Skeletal muscle satellite cell (primary cell): Measurements from ENCODE around the gene CHD6.

Experiments
- H3K27me3 ChIP-seq: 2 replicates; pipeline ENCODE4 v1.7.0; 2013; ENCODE audit warnings: low read length; ENCODE audit not compliant: control insufficient read depth, insufficient read depth
- H3K36me3 ChIP-seq: 2 replicates; pipeline ENCODE4 v1.7.0; 2013; ENCODE audit warnings: mild to moderate bottlenecking, control low read depth, low read length; ENCODE audit not compliant: insufficient read depth
- H3K4me1 ChIP-seq: 2 replicates; pipeline ENCODE4 v1.7.0; 2013; ENCODE audit warnings: low read length; ENCODE audit not compliant: control insufficient read depth, insufficient read depth
- H3K4me2 ChIP-seq: 2 replicates; pipeline ENCODE4 v1.7.0; 2013; ENCODE audit warnings: mild to moderate bottlenecking, low read length
- H3K4me3 ChIP-seq: 2 replicates; pipeline ENCODE4 v1.7.0; 2013; ENCODE audit warnings: low read length
- H3K9ac ChIP-seq: 2 replicates; pipeline ENCODE4 v1.7.0; 2013; ENCODE audit warnings: mild to moderate bottlenecking, low read depth, low read length, moderate library complexity
- H3K9me3 ChIP-seq: replicated peaks from 2 replicates; pipeline ENCODE4 v1.7.0; 2013; ENCODE audit warnings: mild to moderate bottlenecking, control low read depth, low read length

The CHD6 gene

DNA sequence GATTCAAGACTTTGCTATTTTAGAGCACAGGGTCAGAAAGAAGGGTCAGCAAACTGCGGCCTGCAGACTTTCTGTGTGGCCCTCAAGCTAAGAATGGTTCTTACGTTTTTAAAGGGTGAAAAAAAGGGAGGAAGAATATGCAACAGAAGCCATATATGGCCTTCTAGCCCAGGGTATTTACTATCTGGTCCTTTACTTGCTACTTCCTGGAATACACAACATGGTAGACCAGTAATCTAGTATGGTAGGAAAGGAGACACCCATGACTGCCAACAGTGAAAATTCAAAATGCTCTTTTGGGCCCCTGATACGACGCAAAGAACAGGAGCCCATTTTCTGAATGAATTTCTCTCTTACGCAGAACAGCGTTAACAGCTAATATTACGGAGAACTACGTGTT is 191.2 kb downstream of the CHD6 start:
- no peak overlapping the region for H3K9ac ChIP-seq
- H3K4me3 ChIP-seq: no peak overlapping the region
- peaks cover 37% of the 10 kb centered on the region for H3K36me3 ChIP-seq
- H3K27me3 ChIP-seq: no peaks in the 10 kb centered on the region
- H3K4me2 ChIP-seq: no peak overlapping the region
- H3K4me1 ChIP-seq: peaks cover 34% of the 10 kb centered on the region
- no peaks in the 10 kb centered on the region for H3K9me3 ChIP-seq

DNA sequence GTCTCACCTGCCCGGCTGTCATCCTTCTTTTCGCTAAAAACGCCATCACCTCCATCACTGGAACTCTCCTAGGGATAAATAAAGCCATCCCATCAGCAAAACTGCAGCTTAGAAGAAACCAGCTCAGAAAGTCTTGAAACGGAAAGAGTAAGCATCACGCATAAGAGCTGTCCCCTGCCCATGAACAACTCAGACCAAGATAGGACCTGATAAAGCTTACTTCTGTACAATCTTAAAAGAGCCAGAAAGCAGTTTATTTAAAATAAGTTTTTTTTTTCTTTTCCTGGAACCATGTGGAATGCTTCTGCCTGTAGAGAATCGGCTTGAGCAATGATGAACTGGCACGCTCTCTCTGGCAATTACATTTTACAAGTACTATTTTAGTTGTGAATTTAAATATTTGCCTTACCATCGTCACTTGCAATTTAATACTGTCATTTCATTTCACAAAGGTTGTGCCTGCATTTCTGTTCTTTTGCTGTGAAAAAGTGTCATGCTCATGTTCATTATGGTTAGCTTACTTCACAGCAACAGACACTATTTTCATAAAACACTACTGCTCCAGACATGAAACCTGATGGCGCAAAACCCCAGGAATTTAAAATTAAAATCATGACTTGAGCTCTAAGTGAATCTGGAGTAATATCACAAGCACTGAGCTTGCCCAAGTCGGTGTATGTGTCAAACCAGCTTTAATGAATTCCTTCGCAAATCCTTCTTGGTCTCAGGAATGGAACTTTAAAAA is 191.9 kb downstream of the CHD6 start:
- Histone ChIP-seq H3K9ac (no peak overlapping the region), H3K4me2 (no peak overlapping the region), H3K4me3 (no peak overlapping the region), H3K4me1 (peaks cover 31% of the 10 kb centered on the region), H3K9me3 (no peaks in the 10 kb centered on the region), H3K36me3 (peaks cover 44% of the 10 kb centered on the region), H3K27me3 (no peaks in the 10 kb centered on the region)

DNA sequence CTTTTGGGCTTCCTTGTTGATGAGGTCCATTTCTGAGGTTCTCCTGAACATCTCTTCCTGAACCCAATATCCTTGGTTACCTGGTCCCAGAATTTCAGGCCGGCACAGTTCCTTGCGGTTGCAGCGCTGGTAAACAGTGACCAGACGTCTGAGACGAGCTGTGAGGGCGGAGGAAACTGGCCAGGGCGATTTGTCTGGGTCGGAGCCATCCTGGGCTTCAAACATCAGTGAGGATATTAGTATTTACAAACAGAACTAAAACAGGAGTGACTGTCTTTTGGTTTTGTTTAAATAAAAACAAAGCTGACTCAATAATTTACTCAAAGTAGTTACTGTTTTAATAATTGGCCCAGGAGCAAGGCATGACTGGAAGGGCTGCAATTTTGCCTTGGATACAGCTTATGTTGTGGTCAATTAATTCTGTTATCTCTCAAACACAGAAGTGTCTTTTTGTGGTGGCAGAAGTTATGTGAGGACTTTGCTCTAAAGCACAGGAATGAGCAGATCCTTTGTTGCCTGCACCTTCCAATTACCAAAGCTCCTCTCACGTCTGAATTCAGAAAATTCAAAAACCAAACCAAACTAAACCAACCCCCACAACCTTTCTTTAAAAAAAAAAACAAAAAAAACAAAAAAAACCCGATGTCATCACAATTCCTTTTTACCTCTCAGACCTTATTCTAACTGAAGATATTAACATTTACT is 192.8 kb downstream of the CHD6 start:
- Histone ChIP-seq H3K4me1 (peaks cover 27% of the 10 kb centered on the region), H3K36me3 (peaks cover 53% of the 10 kb centered on the region)

DNA sequence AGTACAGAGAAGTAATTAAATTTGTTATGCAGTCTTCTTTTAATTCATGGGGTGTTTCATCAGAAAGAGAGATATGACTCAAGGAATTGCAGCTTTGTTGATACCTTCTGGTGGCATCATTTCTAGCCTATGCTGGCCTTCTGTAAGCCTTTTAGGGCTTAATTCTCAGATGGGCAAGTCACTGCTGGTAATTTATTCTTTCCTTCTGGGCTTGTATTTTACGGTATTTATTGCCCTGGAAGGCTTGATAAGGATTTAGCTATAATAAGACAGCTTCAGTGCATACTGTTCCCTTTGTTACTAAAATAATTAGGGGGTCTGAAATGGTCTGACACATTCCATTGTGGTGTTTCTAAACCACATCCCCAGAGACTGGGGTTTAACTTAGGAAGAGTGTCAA is 193.6 kb downstream of the CHD6 start:
- no peaks in the 10 kb centered on the region for H3K27me3 ChIP-seq
- H3K36me3 ChIP-seq: peaks cover 58% of the 10 kb centered on the region
- H3K4me2 ChIP-seq: no peak overlapping the region
- H3K4me3 ChIP-seq: no peak overlapping the region
- H3K9ac ChIP-seq: no peak overlapping the region
- H3K4me1 ChIP-seq: peaks cover 27% of the 10 kb centered on the region
- no peaks in the 10 kb centered on the region for H3K9me3 ChIP-seq

More for the DNA sequence above, 192.8 kb downstream of the CHD6 start:
- H3K27me3 ChIP-seq: no peaks in the 10 kb centered on the region
- no peak overlapping the region for H3K4me2 ChIP-seq
- no peak overlapping the region for H3K4me3 ChIP-seq
- H3K9me3 ChIP-seq: no peaks in the 10 kb centered on the region
- no peak overlapping the region for H3K9ac ChIP-seq

DNA sequence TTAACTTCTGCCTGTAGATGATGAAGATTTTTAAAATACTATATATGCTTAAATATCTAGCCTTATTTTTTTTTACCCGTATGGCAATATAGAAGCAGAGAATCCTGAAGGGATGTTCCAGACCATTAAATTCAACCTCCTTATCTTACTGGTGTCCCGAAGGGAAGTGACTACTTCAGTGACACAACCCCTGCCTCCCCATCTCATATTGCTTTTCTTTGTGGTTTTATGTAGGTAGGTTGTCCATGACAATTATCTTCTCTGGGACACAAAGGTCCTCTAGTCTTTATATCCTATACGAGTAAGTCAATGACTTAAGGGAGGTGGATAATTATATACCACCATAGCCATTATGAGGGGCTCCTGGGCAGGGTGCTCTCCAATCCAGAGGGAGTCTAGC is 194.2 kb downstream of the CHD6 start:
- no peaks in the 10 kb centered on the region for H3K27me3 ChIP-seq
- peaks cover 27% of the 10 kb centered on the region for H3K4me1 ChIP-seq
- H3K9me3 ChIP-seq: no peaks in the 10 kb centered on the region
- H3K9ac ChIP-seq: no peak overlapping the region
- no peak overlapping the region for H3K4me3 ChIP-seq
- H3K36me3 ChIP-seq: peaks cover 58% of the 10 kb centered on the region
- H3K4me2 ChIP-seq: no peak overlapping the region

DNA sequence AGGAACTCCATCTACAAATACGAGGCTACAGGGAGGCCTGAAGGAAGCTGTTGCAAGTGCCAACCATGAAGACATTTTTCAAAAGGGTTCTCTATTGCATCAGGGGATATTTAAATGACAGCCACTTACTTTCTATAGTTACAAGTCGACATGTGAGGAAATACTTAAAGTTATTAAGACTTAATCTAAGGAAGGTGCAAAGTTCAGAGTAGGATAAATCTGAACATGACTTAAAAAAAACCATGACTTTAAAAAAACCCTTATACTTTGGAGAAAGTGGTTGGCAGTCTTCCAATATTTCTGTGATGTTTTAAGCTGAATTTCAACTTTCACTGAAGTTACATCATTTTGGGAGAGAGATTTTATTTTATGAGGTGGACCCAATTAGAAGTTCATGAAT is 195.2 kb downstream of the CHD6 start:
- Histone ChIP-seq H3K36me3 (peaks cover 59% of the 10 kb centered on the region), H3K4me2 (no peak overlapping the region), H3K4me3 (no peak overlapping the region), H3K27me3 (no peaks in the 10 kb centered on the region), H3K9ac (no peak overlapping the region), H3K9me3 (no peaks in the 10 kb centered on the region), H3K4me1 (peaks cover 17% of the 10 kb centered on the region)

DNA sequence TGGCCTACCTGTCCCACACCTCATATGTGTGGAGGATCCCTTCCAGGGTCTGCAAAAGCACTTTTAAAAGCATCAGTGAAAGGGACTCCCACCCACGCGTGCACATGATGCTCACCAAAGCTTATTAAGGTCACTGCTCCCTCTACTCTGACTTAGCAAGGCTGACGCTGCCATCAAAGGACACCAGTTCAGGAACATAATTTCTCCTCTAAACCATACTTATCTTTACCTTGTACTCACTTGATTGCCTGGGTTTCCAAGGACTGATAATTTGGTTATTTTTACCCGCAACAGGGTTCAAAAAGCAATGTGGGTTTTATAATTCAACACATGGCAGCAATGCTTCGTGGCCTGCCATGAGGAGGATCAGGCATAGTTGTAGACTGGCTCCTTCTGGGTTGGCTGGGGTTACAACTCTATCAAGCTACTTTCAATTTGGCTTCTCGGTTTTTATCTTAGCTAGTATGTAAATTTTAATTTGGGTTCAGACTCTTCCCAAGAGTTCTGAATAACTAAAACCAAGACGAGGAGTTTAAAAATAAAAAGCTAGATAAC is 199.4 kb downstream of the CHD6 start:
- H3K4me3 ChIP-seq: no peak overlapping the region
- H3K4me1 ChIP-seq: no peaks in the 10 kb centered on the region
- no peak overlapping the region for H3K9ac ChIP-seq
- no peaks in the 10 kb centered on the region for H3K27me3 ChIP-seq
- H3K4me2 ChIP-seq: no peak overlapping the region
- H3K9me3 ChIP-seq: no peaks in the 10 kb centered on the region
- peaks cover 74% of the 10 kb centered on the region for H3K36me3 ChIP-seq

DNA sequence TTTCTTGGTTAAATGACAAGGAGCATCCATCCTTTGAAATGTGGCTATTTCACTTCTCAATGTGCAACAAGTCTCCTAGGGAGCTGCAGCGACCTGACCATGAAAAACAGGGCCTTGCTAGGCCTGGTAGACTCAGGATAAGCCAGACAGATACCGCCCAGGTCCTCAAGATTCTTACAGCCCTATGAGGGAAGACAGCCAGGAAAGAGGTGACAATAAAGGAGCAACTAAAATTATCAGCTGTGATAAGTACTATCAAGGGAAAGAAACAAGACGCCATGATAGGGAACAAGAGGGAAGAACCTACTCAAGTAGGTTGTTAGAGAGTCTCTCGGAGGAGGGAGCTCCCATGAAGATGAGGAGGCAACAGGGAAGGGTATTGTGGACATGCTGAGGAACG is 200.1 kb downstream of the CHD6 start:
- Histone ChIP-seq H3K36me3 (peaks cover 73% of the 10 kb centered on the region), H3K4me1 (no peaks in the 10 kb centered on the region)

DNA sequence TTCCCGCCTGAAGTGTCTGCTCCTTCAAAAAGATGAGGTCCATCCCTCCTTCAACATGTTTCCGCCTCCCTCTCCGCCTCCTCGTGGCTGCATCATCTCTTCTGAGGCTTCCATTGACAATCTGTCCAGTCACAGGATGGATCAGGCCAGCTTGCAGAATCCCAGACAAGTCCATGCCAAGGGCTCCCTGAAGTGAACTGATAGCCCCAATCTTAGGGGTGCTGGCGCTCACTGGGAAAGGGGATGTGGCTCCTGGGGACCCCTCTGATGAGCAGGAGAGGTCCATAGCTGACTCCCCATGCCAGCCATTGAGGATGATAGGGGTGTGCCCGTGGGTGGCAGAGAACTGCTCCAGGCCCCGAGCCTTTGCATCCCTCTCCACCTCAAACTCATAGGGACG is 203.0 kb downstream of the CHD6 start:
- Histone ChIP-seq H3K36me3 (peaks cover 71% of the 10 kb centered on the region), H3K27me3 (no peaks in the 10 kb centered on the region), H3K4me3 (no peak overlapping the region), H3K4me2 (no peak overlapping the region), H3K4me1 (no peaks in the 10 kb centered on the region), H3K9ac (no peak overlapping the region), H3K9me3 (no peaks in the 10 kb centered on the region)

More for the DNA sequence above, 200.1 kb downstream of the CHD6 start:
- no peaks in the 10 kb centered on the region for H3K27me3 ChIP-seq
- no peak overlapping the region for H3K9ac ChIP-seq
- H3K4me2 ChIP-seq: no peak overlapping the region
- H3K9me3 ChIP-seq: no peaks in the 10 kb centered on the region
- H3K4me3 ChIP-seq: no peak overlapping the region

DNA sequence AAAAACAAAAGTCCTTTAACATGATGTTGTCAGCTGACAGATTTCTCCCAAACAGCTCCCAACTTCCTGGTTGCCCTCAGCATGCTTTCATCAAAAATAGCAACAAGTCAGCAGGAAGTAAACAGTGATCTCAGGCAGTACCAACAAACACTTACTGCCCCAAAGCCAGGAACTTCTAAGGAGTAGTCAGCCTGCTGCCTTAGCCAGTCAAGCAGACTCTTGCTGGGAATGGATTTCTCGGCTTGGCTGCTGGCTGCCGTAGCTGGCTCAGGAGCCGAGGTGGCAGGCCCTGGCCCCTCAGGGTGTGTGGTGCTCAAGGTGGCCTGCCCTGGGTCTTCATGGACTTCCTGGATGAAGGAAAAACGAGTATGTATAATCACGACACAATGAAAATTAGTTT is 205.0 kb downstream of the CHD6 start:
- H3K9me3 ChIP-seq: no peaks in the 10 kb centered on the region
- H3K27me3 ChIP-seq: no peaks in the 10 kb centered on the region
- H3K4me3 ChIP-seq: no peak overlapping the region
- peaks cover 12% of the 10 kb centered on the region for H3K4me1 ChIP-seq
- H3K36me3 ChIP-seq: peaks cover 79% of the 10 kb centered on the region
- H3K9ac ChIP-seq: no peak overlapping the region
- no peak overlapping the region for H3K4me2 ChIP-seq

DNA sequence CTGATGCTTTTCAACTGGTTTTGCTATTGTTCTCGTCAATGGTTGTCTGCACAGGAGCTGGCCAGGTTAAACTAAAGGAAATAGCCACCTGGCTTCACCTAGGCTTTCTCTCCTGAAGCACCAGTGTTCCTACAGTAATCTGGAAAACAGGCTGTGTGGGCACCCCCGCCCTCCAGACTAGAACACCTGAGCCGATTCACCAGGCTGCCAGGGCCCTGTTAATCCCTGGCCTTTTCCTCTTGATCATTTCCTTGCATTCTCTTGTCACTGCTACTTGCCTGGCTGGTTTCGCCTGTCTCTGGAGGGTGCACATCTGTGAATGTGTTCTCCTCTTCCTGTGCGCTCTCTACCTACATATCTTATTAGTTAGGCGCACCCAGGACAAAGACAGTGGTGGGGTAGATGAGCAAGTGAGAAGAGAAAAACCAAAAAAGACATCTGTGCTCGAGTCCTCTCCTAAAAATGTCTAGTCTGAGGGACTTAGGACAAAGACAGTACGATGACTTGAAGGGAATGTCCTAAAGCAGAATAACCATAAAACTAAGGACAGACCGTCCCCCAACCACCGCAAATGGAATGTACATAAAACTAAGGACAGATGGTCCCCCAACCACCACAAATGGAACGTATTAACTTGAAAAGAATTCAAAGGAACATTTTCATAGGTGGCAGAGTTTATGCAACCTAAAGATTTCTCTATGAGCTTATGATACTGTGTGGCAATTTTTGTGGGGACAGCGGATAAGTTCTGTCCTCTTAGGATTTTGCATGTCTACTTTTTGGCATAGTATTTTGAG is 205.7 kb downstream of the CHD6 start:
- Histone ChIP-seq H3K36me3 (peaks cover 76% of the 10 kb centered on the region), H3K9me3 (no peaks in the 10 kb centered on the region), H3K9ac (no peak overlapping the region), H3K4me2 (no peak overlapping the region), H3K27me3 (no peaks in the 10 kb centered on the region), H3K4me3 (no peak overlapping the region), H3K4me1 (peaks cover 12% of the 10 kb centered on the region)
